ENCODE results near the gene SUFU. TPM values are rescaled to one million over a fixed set of nuclear protein-coding genes. Genes with fewer than 3 reads are reported as not detected.

SUFU gene
- total and polyA plus RNA-seq, 2 of the 8 experiments (the other 6 are each of a cell fraction or from before 2014, with no cell fraction given), result 7.0 to 10.8 TPM

Small RNA genes within 50 kb of the gene (small RNA-seq; reads per million reads assigned to genes)
- not detected for gene RNU6-43P (ENCODE audit: insufficient read depth)

Other genes with a start within 250 kb of the SUFU start
- gene NFKB2, start 108.3 kb upstream of the SUFU start, total RNA-seq (2021; fragmentation: NEBNext Ultra II Directional; extraction: Animal tissue kit (Norgen Biotek cat#: 25700)), result 18.7 and 20.4 TPM in 2 replicates
- gene NFKB2, start 108.3 kb upstream of the SUFU start, polyA plus RNA-seq (2011; rRNA removed), result 31.4 and 34.5 TPM in 2 replicates
- 5.6 and 6.0 TPM in 2 replicates for gene PSD, start 85.2 kb upstream of the SUFU start, total RNA-seq (2021; fragmentation: NEBNext Ultra II Directional; extraction: Animal tissue kit (Norgen Biotek cat#: 25700))
- gene PSD, start 85.2 kb upstream of the SUFU start, polyA plus RNA-seq (2011; rRNA removed), result 5.4 and 8.0 TPM in 2 replicates
- 11.3 and 15.4 TPM in 2 replicates for gene FBXL15, start 83.1 kb upstream of the SUFU start, total RNA-seq (2021; fragmentation: NEBNext Ultra II Directional; extraction: Animal tissue kit (Norgen Biotek cat#: 25700))
- 22.6 and 29.2 TPM in 2 replicates for gene FBXL15, start 83.1 kb upstream of the SUFU start, polyA plus RNA-seq (2011; rRNA removed)
- gene CUEDC2, start 71.4 kb upstream of the SUFU start, total RNA-seq (2021; fragmentation: NEBNext Ultra II Directional; extraction: Animal tissue kit (Norgen Biotek cat#: 25700)), result 41.7 and 43.6 TPM in 2 replicates
- 55.2 and 66.7 TPM in 2 replicates for gene CUEDC2, start 71.4 kb upstream of the SUFU start, polyA plus RNA-seq (2011; rRNA removed)
- gene C10orf95, start 52.4 kb upstream of the SUFU start, total RNA-seq (2021; fragmentation: NEBNext Ultra II Directional; extraction: Animal tissue kit (Norgen Biotek cat#: 25700)), result 0.34 and 0.44 TPM in 2 replicates
- gene C10orf95, start 52.4 kb upstream of the SUFU start, polyA plus RNA-seq (2011; rRNA removed), result 0.48 and 0.80 TPM in 2 replicates
- gene ACTR1A, start 1.3 kb upstream of the SUFU start, total RNA-seq (2021; fragmentation: NEBNext Ultra II Directional; extraction: Animal tissue kit (Norgen Biotek cat#: 25700)), result 86.3 and 88.0 TPM in 2 replicates
- 78.6 and 79.7 TPM in 2 replicates for gene ACTR1A, start 1.3 kb upstream of the SUFU start, polyA plus RNA-seq (2011; rRNA removed)
- 35.4 and 38.8 TPM in 2 replicates for gene TRIM8, start 140.5 kb downstream of the SUFU start, total RNA-seq (2021; fragmentation: NEBNext Ultra II Directional; extraction: Animal tissue kit (Norgen Biotek cat#: 25700))
- gene TRIM8, start 140.5 kb downstream of the SUFU start, polyA plus RNA-seq (2011; rRNA removed), result 24.9 and 34.6 TPM in 2 replicates
- 15.3 and 16.2 TPM in 2 replicates for gene ARL3, start 210.4 kb downstream of the SUFU start, total RNA-seq (2021; fragmentation: NEBNext Ultra II Directional; extraction: Animal tissue kit (Norgen Biotek cat#: 25700))
- gene ARL3, start 210.4 kb downstream of the SUFU start, polyA plus RNA-seq (2011; rRNA removed), result 5.3 and 8.8 TPM in 2 replicates
- 20.5 TPM in 2 replicates for gene SFXN2, start 210.7 kb downstream of the SUFU start, total RNA-seq (2021; fragmentation: NEBNext Ultra II Directional; extraction: Animal tissue kit (Norgen Biotek cat#: 25700))
- 23.5 and 29.3 TPM in 2 replicates for gene SFXN2, start 210.7 kb downstream of the SUFU start, polyA plus RNA-seq (2011; rRNA removed)
- 26.2 and 26.6 TPM in 2 replicates for gene WBP1L, start 240.0 kb downstream of the SUFU start, total RNA-seq (2021; fragmentation: NEBNext Ultra II Directional; extraction: Animal tissue kit (Norgen Biotek cat#: 25700))
- gene WBP1L, start 240.0 kb downstream of the SUFU start, polyA plus RNA-seq (2011; rRNA removed), result 29.9 and 37.0 TPM in 2 replicates

Data from H1 (cell line).